Transverse colon (tissue), 4 donors: ENCODE measurements around the gene CREB3L4. TPM values are rescaled to one million over a fixed set of nuclear protein-coding genes. Genes with fewer than 3 reads are reported as not detected.
"Not testable (repeated sequence)": the region's sequence is repeated elsewhere in the genome, so short reads cannot be mapped to it uniquely, and the experiment has no call there.

Experiments used
- DNase-seq: peaks from one replicate; pipeline ENCODE4 v3.0.0-alpha.2; 2019
- H3K27ac ChIP-seq, 4 donors: fragments of 200-600 bp; sonication (generic); 2 replicates each; pipeline ENCODE4 v1.5.1; 2016 to 2018; ENCODE audit warnings: inconsistent platforms in 4 of 4
- H3K27me3 ChIP-seq: fragments of 200-600 bp; sonication (generic); 2 replicates; pipeline ENCODE4 v1.5.1; 2017; ENCODE audit warnings: inconsistent platforms
- H3K36me3 ChIP-seq, 4 donors: fragments of 200-600 bp; sonication (generic); 2 replicates each; pipeline ENCODE4 v1.5.1; 2017 to 2019; ENCODE audit warnings: inconsistent platforms in 4 of 4
- H3K4me1 ChIP-seq, 4 donors: fragments of 200-600 bp; sonication (generic); 2 replicates each; pipeline ENCODE4 v1.5.1; 2017 to 2020; ENCODE audit warnings: inconsistent platforms in 4 of 4
- H3K4me3 ChIP-seq, 4 donors: fragments of 200-600 bp; sonication (generic); 1 replicate in 1 of 4; 2 replicates in 3 of 4; pipeline versions ENCODE4 v1.5.1 to v1.6.1; 2017 to 2019; ENCODE audit warnings: inconsistent platforms in 4 of 4
- H3K9me3 ChIP-seq, 2 donors: fragments of 200-600 bp; sonication (generic); 2 replicates each; pipeline ENCODE4 v1.5.1; 2017 to 2019; ENCODE audit warnings: inconsistent platforms in 2 of 2
- EP300 ChIP-seq: sonication (generic); formaldehyde crosslinking; IDR thresholded peaks from one replicate; pipeline ENCODE4 v1.6.1; 2017; ENCODE audit warnings: antibody characterized with exemption, low read depth
- POLR2A ChIP-seq: fragments of 450-650 bp; IDR thresholded peaks from one replicate; pipeline ENCODE4 v1.6.1; 2016; ENCODE audit warnings: antibody characterized with exemption, mild to moderate bottlenecking, moderate library complexity
- POLR2AphosphoS5 ChIP-seq, 3 donors: sonication (generic); formaldehyde crosslinking; IDR thresholded peaks; one replicate each; pipeline ENCODE4 v1.6.1; 2016; ENCODE audit warnings: antibody characterized with exemption in 3 of 3
- WGBS, 2 donors: methylation state at CpG; one replicate each; pipeline ENCODE4 v1.1.5; 2018; ENCODE audit warnings: low coverage in 1 of 2; 5-methylcytosine and 5-hydroxymethylcytosine counted together
- in situ Hi-C, 4 donors: fragments of 200-750 bp; cut with MboI; loops; one replicate each; pipeline versions ENCODE4 v1.15.0 to v1.15.1; 2017; ENCODE audit warnings: low sequenced_read_pairs in 3 of 4, low pct_ligation_motif_present in 1 of 4, low pct_unique_long_range_greater_than_20kb in 1 of 4
- intact Hi-C: fragments of 100-400 bp; cut with DNase I; formaldehyde crosslinking; loops from one replicate; pipeline ENCODE4 v1.15.1; 2023; ENCODE audit warnings: low total_unique reads
- total RNA-seq, 4 donors: library from RNA; depleted of rRNA; stranded (reverse); fragments of >200 nt; gene quantifications; one replicate each; pipeline ENCODE4 v1.1.0, GENCODE V29; 2016
- TF ChIP-seq, protein P1 (sequence below), 5 experiments: fragments of 200-600 bp in 3 of 5; fragments of 450-650 bp in 2 of 5; sonication (generic) in 3 of 5; IDR thresholded peaks; 1 replicate in 2 of 5; 2 replicates in 3 of 5; pipeline ENCODE4 v1.5.1; 2016 to 2017; ENCODE audit warnings: antibody characterized with exemption in 5 of 5, inconsistent platforms in 3 of 5, mild to moderate bottlenecking in 2 of 5, moderate library complexity in 1 of 5

The CREB3L4 gene
- total RNA-seq, 4 donors from 2014 or later = 2.2 to 18.7 (median 11.6) TPM

DNA sequence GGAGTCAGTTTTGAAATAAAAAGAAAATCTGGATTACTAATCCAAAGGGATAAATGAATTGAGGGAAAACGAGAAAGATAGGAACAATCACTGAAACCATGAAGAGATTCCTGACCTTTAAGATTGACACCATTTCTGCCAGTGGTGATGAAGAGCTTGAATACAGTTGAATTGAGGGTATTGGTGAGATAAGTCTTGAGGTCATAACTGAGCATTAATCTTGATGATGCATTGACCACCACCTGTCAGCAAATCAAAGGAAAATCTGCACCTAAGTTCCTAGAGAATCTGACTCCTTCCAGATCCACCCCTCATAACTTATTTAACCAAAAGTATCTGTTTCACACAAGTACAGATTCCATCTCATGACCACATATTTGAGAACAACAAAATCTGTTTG lies 44.4 kb downstream of the CREB3L4 start:
- Histone ChIP-seq H3K27me3 (no peaks in the 10 kb centered on the region), H3K4me1 (peaks cover 0 to 3% (median 0%) of the 10 kb centered on the region in 4 donors), H3K27ac (no peak overlapping the region), H3K36me3 (no peaks in the 10 kb centered on the region), H3K9me3 (no peaks in the 10 kb centered on the region), H3K4me3 (no peak overlapping the region)
- intact Hi-C loops (no loop called here), in situ Hi-C loops (no loop called here)
- TF ChIP-seq, protein P1, sequence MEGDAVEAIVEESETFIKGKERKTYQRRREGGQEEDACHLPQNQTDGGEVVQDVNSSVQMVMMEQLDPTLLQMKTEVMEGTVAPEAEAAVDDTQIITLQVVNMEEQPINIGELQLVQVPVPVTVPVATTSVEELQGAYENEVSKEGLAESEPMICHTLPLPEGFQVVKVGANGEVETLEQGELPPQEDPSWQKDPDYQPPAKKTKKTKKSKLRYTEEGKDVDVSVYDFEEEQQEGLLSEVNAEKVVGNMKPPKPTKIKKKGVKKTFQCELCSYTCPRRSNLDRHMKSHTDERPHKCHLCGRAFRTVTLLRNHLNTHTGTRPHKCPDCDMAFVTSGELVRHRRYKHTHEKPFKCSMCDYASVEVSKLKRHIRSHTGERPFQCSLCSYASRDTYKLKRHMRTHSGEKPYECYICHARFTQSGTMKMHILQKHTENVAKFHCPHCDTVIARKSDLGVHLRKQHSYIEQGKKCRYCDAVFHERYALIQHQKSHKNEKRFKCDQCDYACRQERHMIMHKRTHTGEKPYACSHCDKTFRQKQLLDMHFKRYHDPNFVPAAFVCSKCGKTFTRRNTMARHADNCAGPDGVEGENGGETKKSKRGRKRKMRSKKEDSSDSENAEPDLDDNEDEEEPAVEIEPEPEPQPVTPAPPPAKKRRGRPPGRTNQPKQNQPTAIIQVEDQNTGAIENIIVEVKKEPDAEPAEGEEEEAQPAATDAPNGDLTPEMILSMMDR (IDR thresholded peaks at IDR 0.05) = no peak
- TF ChIP-seq POLR2AphosphoS5 (IDR thresholded peaks at IDR 0.05) = no peak
- no peak for TF ChIP-seq EP300
- no peak for TF ChIP-seq POLR2A
- WGBS, 2 donors = 55 to 71% methylated on average over 1 of the region's 1 CpG
- DNase-seq = no peak

DNA sequence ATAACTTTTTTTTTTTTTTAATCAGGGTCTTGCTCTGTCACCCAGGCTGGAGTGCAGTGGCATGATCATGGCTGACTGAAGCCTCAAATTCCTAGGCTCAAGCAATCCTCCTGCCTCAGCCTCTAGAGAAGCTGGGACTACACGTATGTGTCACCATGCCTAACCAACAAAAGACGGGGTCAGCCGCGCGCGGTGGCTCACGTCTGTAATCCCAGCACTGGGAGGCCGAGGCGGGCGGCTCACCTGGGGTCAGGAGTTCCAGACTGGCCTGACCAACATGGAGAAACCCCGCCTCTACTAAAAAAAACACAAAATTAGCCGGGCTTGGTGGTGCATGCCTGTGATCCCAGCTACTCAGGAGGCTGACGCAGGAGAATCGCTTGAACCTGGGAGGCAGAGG lies 44.8 kb downstream of the CREB3L4 start:
- H3K27me3 ChIP-seq, H3K36me3 ChIP-seq, H3K4me3 ChIP-seq, DNase-seq, H3K4me1 ChIP-seq, H3K9me3 ChIP-seq, intact Hi-C loops, in situ Hi-C loops, H3K27ac ChIP-seq: not testable (repeated sequence)
- 88 to 95% methylated on average over 4 to 12 of the region's 14 CpGs for WGBS, 2 donors

DNA sequence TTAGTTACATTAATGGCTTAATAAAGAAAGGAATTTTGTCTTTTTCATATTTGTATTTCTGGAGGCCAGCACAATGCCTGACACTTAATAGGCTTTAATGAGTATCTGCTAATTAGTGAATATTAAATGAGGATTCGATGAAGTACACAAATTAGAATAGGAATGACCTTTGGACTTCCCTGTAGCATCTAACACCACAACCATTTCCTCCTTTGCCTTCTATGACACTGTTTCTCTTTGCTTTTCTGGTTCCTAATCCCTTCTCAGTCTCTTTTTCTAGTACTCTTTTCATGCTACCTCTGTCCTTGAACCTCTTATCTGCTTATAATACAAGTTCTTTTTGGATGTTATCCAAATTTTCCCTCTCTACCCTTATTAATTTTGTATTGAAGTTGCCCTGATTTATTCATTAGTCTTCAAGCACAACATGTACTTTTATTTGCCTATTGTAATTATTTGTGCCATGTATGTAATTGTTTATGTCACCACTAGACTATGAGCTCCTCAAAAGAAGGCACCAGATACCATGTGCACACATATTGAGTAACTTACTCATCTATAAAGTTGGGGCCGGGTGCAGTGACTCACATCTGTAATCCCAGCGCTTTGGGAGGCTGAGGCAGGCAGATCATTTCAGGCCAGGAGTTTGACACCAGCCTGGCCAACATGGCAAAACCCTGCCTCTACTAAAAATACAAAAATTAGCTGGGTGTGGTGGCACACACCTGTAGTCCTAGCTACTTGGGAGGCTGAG lies 46.6 kb downstream of the CREB3L4 start:
- Histone ChIP-seq H3K27me3 (no peaks in the 10 kb centered on the region), H3K27ac (no peak overlapping the region), H3K36me3 (no peaks in the 10 kb centered on the region), H3K4me1 (peaks cover 0 to 3% (median 0%) of the 10 kb centered on the region in 4 donors), H3K4me3 (no peak overlapping the region), H3K9me3 (no peaks in the 10 kb centered on the region)
- intact Hi-C loops = no loop called here
- 67 to 79% methylated on average over 2 to 3 of the region's 3 CpGs for WGBS, 2 donors
- in situ Hi-C loops = no loop called here
- DNase-seq = no peak
- TF ChIP-seq, protein P1 (IDR thresholded peaks at IDR 0.05) = no peak
- TF ChIP-seq EP300 (no peak), POLR2A (no peak), POLR2AphosphoS5 (IDR thresholded peaks at IDR 0.05) (no peak)

DNA sequence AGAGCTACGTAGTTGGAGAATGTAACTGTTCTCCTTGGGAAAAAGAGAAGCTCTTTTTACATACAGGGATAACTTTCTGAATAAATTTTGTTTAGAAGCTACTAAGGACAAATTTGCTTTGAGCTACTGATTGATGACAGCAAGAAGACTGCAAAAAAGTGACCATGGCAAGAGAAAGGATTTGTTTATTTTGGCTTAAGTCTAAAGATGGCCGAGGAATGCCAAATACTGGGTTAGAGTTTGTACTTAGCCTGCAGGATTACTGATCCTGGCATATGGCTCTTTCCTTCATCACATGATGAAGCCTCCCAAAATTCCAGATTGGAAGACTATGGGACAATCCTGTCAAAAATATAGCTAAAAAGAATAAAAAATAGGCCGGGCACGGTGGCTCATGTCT lies 51.6 kb downstream of the CREB3L4 start:
- TF ChIP-seq, protein P1 (IDR thresholded peaks at IDR 0.05) = no peak
- TF ChIP-seq POLR2AphosphoS5 (IDR thresholded peaks at IDR 0.05) = no peak
- no peak for TF ChIP-seq EP300
- no peak for TF ChIP-seq POLR2A
- Histone ChIP-seq H3K4me1 (peaks cover 0 to under 1% (median 0%) of the 10 kb centered on the region in 4 donors), H3K27me3 (no peaks in the 10 kb centered on the region), H3K27ac (no peak overlapping the region), H3K4me3 (no peak overlapping the region), H3K9me3 (no peaks in the 10 kb centered on the region), H3K36me3 (no peaks in the 10 kb centered on the region)
- in situ Hi-C loops = no loop called here
- DNase-seq = no peak
- intact Hi-C loops = no loop called here
- 85 to 86% methylated on average over 4 of the region's 4 CpGs for WGBS, 2 donors

DNA sequence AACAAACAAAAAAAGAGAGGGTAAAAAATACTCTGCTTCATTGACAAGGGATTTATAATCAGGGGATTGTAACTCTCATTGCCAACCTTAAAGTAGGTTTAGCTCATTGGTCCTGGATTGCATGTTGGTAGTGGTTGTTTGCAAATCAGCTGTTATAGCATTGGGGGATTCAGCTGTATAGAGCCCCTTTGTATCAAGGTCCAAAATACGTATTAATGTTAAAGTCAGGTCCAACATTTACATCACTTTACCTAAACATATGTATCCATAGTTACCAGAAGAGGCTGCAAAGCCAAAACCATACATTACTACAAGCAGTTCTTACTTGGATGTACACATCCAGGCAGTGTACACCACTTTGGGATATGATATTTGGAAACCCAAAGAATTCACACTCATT lies 52.2 kb downstream of the CREB3L4 start:
- DNase-seq = no peak
- no peak for TF ChIP-seq POLR2AphosphoS5 (IDR thresholded peaks at IDR 0.05)
- no peak for TF ChIP-seq POLR2A
- no peak for TF ChIP-seq EP300
- TF ChIP-seq, protein P1 (IDR thresholded peaks at IDR 0.05) = no peak
- H3K4me3 ChIP-seq = no peak overlapping the region
- H3K4me1 ChIP-seq = no peaks in the 10 kb centered on the region
- no peak overlapping the region for H3K27ac ChIP-seq
- WGBS, 2 donors = 74 to 80% methylated on average over 1 of the region's 1 CpG
- intact Hi-C loops = no loop called here
- no peaks in the 10 kb centered on the region for H3K27me3 ChIP-seq
- no peaks in the 10 kb centered on the region for H3K36me3 ChIP-seq
- H3K9me3 ChIP-seq = no peaks in the 10 kb centered on the region
- in situ Hi-C loops = no loop called here
